GM12872 (cell line): ENCODE data around the gene VPS9D1.

Experiments
- CTCF ChIP-seq: IDR thresholded peaks from 3 replicates; pipeline ENCODE4 v1.5.1; 2011; ENCODE audit warnings: low read depth, mild to moderate bottlenecking, low read length, moderate library complexity; ENCODE audit not compliant: insufficient read depth

Gene VPS9D1

GRCh38 chr16:89686520-89687091 lies 34.1 kb downstream of the VPS9D1 start, which contains the start of gene CDK10:
Gene CDK10, plus strand, starts transcription at chr16:89686689. Its CDS starts 22 bp downstream, at chr16:89686711.
- no peak for TF ChIP-seq CTCF

DNA sequence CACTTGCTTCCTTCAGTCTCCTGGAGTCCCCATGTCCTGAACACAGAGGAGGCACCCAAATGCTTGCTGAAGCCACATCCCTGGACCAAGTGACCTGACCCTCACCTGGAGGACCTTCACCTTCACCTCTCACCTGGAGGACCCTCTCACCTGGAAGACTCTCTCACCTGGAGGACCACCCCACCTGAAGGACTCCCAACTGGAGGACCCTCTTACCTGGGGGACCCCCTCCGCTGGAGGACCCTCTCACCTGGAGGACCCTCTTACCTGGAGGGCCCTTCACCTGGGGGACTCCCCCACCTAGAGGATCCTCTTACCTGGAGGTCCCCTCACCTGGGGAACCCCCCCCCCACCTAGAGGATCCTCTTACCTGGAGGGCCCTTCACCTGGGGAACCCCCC lies 34.8 kb downstream of the VPS9D1 start:
- no peak for TF ChIP-seq CTCF

GRCh38 chr16:89678258-89678657 lies 42.4 kb downstream of the VPS9D1 start:
- no peak for TF ChIP-seq CTCF

GRCh38 chr16:89672177-89672941 lies 48.3 kb downstream of the VPS9D1 start:
- no peak for TF ChIP-seq CTCF

GRCh38 chr16:89670496-89671431 lies 49.9 kb downstream of the VPS9D1 start:
- TF ChIP-seq CTCF: no peak

DNA sequence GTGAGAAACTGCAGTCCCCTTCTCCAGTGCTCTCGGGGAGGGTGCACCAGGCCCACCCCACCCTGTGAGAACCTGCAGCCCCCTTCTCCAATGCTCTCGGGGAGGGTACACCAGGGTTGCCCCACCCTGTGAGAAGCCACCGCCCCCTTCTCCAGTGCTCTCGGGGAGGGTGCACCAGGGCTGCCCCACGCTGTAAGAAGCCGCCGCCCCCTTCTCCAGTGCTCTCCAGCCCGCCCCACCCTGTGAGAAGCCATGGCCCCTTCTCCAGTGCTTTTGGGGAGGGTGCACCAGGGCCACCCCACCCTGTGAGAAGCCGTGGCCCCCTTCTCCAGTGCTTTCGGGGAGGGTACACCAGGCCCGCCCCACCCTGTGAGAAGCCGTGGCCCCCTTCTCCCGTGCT lies 50.9 kb downstream of the VPS9D1 start:
- TF ChIP-seq CTCF: no peak

DNA sequence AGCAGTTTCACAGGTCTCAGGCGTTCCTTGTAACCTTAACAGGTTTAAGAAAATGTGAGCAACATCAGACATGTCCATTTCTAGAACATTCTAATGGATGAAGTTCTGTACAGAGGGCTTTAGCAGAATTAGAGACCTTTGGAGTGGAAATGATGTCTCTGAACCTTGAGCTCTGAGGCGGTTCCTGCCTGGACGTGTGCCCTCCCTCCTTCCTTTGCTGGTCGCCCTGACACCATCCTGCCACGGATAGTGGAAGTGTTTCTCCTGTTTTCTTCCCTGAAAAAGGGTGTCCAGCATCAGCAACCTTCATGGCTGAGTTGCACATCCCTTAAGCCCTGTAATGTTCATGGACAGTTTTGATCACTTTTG lies 51.9 kb downstream of the VPS9D1 start:
- no peak for TF ChIP-seq CTCF
